OCI-LY7 (cell line): Measurements from ENCODE around the gene CHM. TPM values are rescaled to one million over a fixed set of nuclear protein-coding genes. Genes with fewer than 3 reads are reported as not detected.
"Not testable (repeated sequence)": the region's sequence is repeated elsewhere in the genome, so short reads cannot be mapped to it uniquely, and the experiment has no call there.

Source experiments
- BruUV-seq: library from RNA; stranded (reverse); fragments of 400-500 nt; replicated peaks from 2 replicates; lab custom pipeline; 2021; lab: Mats Ljungman, UMichigan
- CTCF ChIA-PET: fragments of 300-600 bp; sonication (Branson Sonifier 250); formaldehyde crosslinking; loops from one replicate; lab custom pipeline; 2022; ENCODE audit warnings: antibody characterized with exemption; ENCODE audit not compliant: unreplicated experiment; lab: Charles Lee
- POLR2A ChIA-PET: fragments of 300-600 bp; sonication (Branson Sonifier 250); formaldehyde crosslinking; loops from one replicate; lab custom pipeline; 2022; ENCODE audit warnings: antibody characterized with exemption; lab: Charles Lee
- DNase-seq: peaks from one replicate; pipeline ENCODE4 v3.0.0-alpha.2; 2015; ENCODE audit warnings: low spot score
- H2AFZ ChIP-seq: fragments of 200-600 bp; sonication (generic), shearing (Covaris generic); 2 replicates; pipeline ENCODE4 v1.6.1; 2014; ENCODE audit warnings: mild to moderate bottlenecking, antibody characterized with exemption, low read length, moderate library complexity
- H3K27ac ChIP-seq: fragments of 200-600 bp; sonication (generic); 2 replicates; pipeline ENCODE4 v1.5.1; 2014; ENCODE audit warnings: mixed run types, low read depth, mild to moderate bottlenecking, moderate library complexity, low read length, inconsistent platforms; ENCODE audit not compliant: poor library complexity, severe bottlenecking
- H3K36me3 ChIP-seq: fragments of 200-600 bp; sonication (generic); 2 replicates; pipeline ENCODE4 v1.6.1; 2014; ENCODE audit warnings: mild to moderate bottlenecking, antibody characterized with exemption, low read length, moderate library complexity, mixed read lengths; ENCODE audit not compliant: insufficient read depth
- H3K4me1 ChIP-seq: fragments of 200-600 bp; sonication (generic); 2 replicates; pipeline ENCODE4 v1.5.1; 2014; ENCODE audit warnings: mild to moderate bottlenecking, low read length; ENCODE audit not compliant: insufficient read depth, poor library complexity, severe bottlenecking
- H3K4me2 ChIP-seq: fragments of 200-600 bp; sonication (generic); 2 replicates; pipeline ENCODE4 v1.6.1; 2014; ENCODE audit warnings: mild to moderate bottlenecking, low read length
- H3K4me3 ChIP-seq: fragments of 200-600 bp; sonication (generic); 2 replicates; pipeline ENCODE4 v1.5.1; 2014; ENCODE audit warnings: mild to moderate bottlenecking, low read depth, low read length; ENCODE audit not compliant: poor library complexity, severe bottlenecking
- H3K79me2 ChIP-seq: fragments of 200-600 bp; sonication (generic); 2 replicates; pipeline ENCODE4 v1.6.1; 2016; ENCODE audit warnings: low read depth, mild to moderate bottlenecking, low read length, moderate library complexity, mixed read lengths; ENCODE audit not compliant: insufficient read depth
- H3K9me2 ChIP-seq: fragments of 200-600 bp; sonication (generic); 2 replicates; pipeline ENCODE4 v1.6.1; 2016; ENCODE audit warnings: mild to moderate bottlenecking, low read length, mixed read lengths; ENCODE audit not compliant: insufficient read depth
- H3K9me3 ChIP-seq: fragments of 200-600 bp; sonication (generic); 2 replicates; pipeline ENCODE4 v1.6.1; 2014; ENCODE audit warnings: mild to moderate bottlenecking, mixed run types, low read length, mixed read lengths
- H4K20me1 ChIP-seq: fragments of 200-600 bp; sonication (generic); 2 replicates; pipeline ENCODE4 v1.6.1; 2014; ENCODE audit warnings: mild to moderate bottlenecking, antibody characterized with exemption, low read length, moderate library complexity, mixed read lengths; ENCODE audit not compliant: insufficient read depth
- EZH2phosphoT487 ChIP-seq: fragments of 200-600 bp; sonication (generic); IDR thresholded peaks from 2 replicates; pipeline ENCODE4 v1.6.1; 2018; ENCODE audit warnings: low read depth, borderline replicate concordance, mild to moderate bottlenecking, mixed run types, antibody characterized with exemption, low read length, moderate library complexity, mixed read lengths
- intact Hi-C: fragments of 100-400 bp; cut with micrococcal nuclease; formaldehyde crosslinking; loops from one replicate; pipeline ENCODE4 v1.10.0; 2022; ENCODE audit not compliant: unreplicated experiment
- total RNA-seq, 2 experiments: library from RNA; depleted of rRNA in 1 of 2; stranded (reverse); fragments of >200 nt in 1 of 2; shearing (Covaris generic) in 1 of 2; gene quantifications; 2 replicates each; pipeline ENCODE4 v1.2.3, GENCODE V29; 2014 to 2022
- TF ChIP-seq, protein P1 (sequence below): fragments of 200-600 bp; sonication (generic); conservative IDR thresholded peaks from 2 replicates; pipeline ENCODE4 v1.5.1; 2014; ENCODE audit warnings: mild to moderate bottlenecking, antibody characterized with exemption, low read length, moderate library complexity, mixed read lengths

CHM gene
- total RNA-seq, 2 experiments from 2014 or later: 4.8 to 15.7 TPM

DNA sequence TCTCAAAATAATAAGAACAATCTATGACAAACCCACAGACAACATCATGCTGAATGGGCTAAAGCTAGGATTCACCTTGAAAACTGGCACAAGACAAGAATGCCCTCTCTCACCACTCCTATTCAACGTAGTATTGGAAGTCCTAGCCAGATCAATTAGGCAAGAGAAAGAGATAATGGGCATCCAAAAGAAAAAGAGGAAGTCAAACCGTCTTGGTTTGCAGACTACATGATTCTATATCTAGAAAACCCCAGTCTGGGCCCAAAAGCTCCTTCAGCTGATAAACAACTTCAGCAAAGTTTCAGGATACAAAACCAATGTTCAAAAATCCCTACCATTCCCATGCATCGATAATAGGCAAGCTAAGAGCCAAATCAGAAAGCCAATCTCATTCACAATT lies 59.0 kb downstream of the CHM start:
- ChIA-PET CTCF (no interaction called here), POLR2A (interaction anchor here (0.6 kb wide), 1 partner anchor 40 kb away, joined by 3 read pairs; no protein-coding TSS in a partner anchor)
- no peak for DNase-seq
- BruUV-seq: no TSS peak
- no peak overlapping the region for H3K4me2 ChIP-seq
- H3K4me3 ChIP-seq: no peak overlapping the region
- intact Hi-C loops: no loop called here
- H3K9me2 ChIP-seq: no peaks in the 10 kb centered on the region
- TF ChIP-seq, protein P1, sequence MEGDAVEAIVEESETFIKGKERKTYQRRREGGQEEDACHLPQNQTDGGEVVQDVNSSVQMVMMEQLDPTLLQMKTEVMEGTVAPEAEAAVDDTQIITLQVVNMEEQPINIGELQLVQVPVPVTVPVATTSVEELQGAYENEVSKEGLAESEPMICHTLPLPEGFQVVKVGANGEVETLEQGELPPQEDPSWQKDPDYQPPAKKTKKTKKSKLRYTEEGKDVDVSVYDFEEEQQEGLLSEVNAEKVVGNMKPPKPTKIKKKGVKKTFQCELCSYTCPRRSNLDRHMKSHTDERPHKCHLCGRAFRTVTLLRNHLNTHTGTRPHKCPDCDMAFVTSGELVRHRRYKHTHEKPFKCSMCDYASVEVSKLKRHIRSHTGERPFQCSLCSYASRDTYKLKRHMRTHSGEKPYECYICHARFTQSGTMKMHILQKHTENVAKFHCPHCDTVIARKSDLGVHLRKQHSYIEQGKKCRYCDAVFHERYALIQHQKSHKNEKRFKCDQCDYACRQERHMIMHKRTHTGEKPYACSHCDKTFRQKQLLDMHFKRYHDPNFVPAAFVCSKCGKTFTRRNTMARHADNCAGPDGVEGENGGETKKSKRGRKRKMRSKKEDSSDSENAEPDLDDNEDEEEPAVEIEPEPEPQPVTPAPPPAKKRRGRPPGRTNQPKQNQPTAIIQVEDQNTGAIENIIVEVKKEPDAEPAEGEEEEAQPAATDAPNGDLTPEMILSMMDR: no peak
- no peak for TF ChIP-seq EZH2phosphoT487
- H3K4me1 ChIP-seq: no peaks in the 10 kb centered on the region
- no peaks in the 10 kb centered on the region for H3K79me2 ChIP-seq
- H3K9me3 ChIP-seq: no peaks in the 10 kb centered on the region
- H4K20me1 ChIP-seq: no peaks in the 10 kb centered on the region
- H3K36me3 ChIP-seq: no peaks in the 10 kb centered on the region
- H3K27ac ChIP-seq: no peak overlapping the region
- H2AFZ ChIP-seq: no peak overlapping the region

DNA sequence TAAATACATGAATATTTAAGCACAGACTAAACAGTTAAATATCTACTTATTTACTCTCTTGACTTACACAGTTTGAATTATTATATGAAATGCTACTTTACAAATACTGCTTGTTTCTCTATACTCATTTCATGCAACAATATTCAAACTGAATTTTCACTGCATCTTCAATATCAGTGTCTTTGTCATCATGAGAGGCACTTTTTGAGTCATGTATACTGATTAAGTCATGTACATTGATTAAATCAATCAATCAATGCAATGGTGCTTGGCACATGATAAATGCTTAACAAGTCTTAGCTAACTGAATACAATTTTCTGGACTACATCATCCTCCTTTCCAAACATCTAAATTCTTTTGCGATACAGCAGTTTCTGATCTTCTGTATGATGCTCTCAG lies 67.1 kb downstream of the CHM start:
- Histone ChIP-seq H3K4me2 (no peak overlapping the region), H3K4me3 (no peak overlapping the region), H3K36me3 (peaks cover 18% of the 10 kb centered on the region), H2AFZ (no peak overlapping the region), H3K4me1 (peaks cover 12% of the 10 kb centered on the region), H3K9me3 (no peaks in the 10 kb centered on the region), H3K27ac (no peak overlapping the region), H3K79me2 (no peaks in the 10 kb centered on the region), H4K20me1 (no peaks in the 10 kb centered on the region), H3K9me2 (no peaks in the 10 kb centered on the region)
- BruUV-seq: no TSS peak
- TF ChIP-seq EZH2phosphoT487: no peak
- TF ChIP-seq, protein P1: no peak
- intact Hi-C loops: no loop called here
- ChIA-PET CTCF (no interaction called here), POLR2A (no interaction called here)
- no peak for DNase-seq

DNA sequence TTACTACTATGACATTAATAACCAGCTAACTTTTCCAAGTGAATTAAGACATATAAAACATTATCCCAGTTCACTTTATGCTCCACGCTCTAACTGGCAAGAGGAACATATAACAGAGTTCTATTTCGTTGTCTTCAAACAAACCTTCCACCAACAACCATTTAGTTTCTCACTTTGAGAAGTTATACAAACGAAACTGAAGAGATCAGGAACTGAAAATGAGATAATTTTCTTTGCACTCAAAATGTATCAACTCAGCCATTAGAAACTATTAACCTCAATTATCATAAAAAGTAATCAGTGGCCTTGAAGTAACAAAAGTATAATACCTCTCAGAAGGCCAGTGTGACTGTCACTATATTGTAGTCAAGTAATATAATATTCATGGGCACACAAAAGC lies 70.1 kb downstream of the CHM start:
- Histone ChIP-seq H3K36me3 (peaks cover 24% of the 10 kb centered on the region), H3K9me2 (no peaks in the 10 kb centered on the region), H3K4me1 (peaks cover 12% of the 10 kb centered on the region), H3K9me3 (no peaks in the 10 kb centered on the region), H3K4me2 (no peak overlapping the region), H2AFZ (no peak overlapping the region), H3K27ac (peak overlapping the region; percentile 28), H3K79me2 (no peaks in the 10 kb centered on the region), H4K20me1 (no peaks in the 10 kb centered on the region), H3K4me3 (no peak overlapping the region)
- POLR2A ChIA-PET: no interaction called here
- intact Hi-C loops: no loop called here
- no peak for TF ChIP-seq EZH2phosphoT487
- TF ChIP-seq, protein P1: no peak
- no TSS peak for BruUV-seq
- peak; percentile 4 for DNase-seq
- CTCF ChIA-PET: no interaction called here

DNA sequence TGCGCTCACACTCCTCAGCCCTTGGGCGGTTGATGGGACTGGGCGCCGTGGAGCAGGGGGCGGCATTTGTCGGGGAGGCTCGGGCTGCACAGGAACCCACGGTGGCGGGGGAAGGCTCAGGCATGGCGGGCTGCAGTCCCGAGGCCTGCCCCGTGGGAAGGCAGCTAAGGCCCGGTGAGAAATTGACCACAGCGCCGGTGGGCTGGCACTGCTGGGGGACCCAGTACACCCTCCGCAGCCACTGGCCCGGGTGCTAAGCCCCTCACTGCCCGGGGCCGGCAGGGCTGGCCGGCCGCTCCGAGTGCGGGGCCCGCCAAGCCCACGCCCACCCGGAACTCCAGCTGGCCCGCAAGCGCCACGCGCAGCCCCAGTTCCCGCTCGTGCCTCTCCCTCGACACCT lies 75.0 kb downstream of the CHM start:
- H3K9me2 ChIP-seq, H3K4me2 ChIP-seq, H3K27ac ChIP-seq, CTCF ChIA-PET, H3K9me3 ChIP-seq, intact Hi-C loops, BruUV-seq, H3K4me1 ChIP-seq, H3K79me2 ChIP-seq, H2AFZ ChIP-seq, DNase-seq, H4K20me1 ChIP-seq, H3K4me3 ChIP-seq, POLR2A ChIA-PET: not testable (repeated sequence)
- H3K36me3 ChIP-seq: peaks cover 13% of the 10 kb centered on the region
